Body of pancreas (tissue), 4 donors: ENCODE results near the gene EFS. TPM values are rescaled to one million over a fixed set of nuclear protein-coding genes. Genes with fewer than 3 reads are reported as not detected.

ENCODE experiments used
- ATAC-seq: fragments of 150-250 bp; one replicate; pipeline ENCODE4 v1.9.1; 2016
- DNase-seq, 4 donors: peaks; one replicate each; pipeline ENCODE4 v3.0.0-alpha.2; 2019
- H3K27ac ChIP-seq, 4 donors: fragments of 200-600 bp; sonication (generic); 1 replicate in 3 of 4; 2 replicates in 1 of 4; pipeline versions ENCODE4 v1.5.1 to v1.6.1; 2016 to 2019; ENCODE audit warnings: mild to moderate bottlenecking in 1 of 4, mixed read lengths in 1 of 4, moderate library complexity in 1 of 4
- H3K27me3 ChIP-seq, 2 donors: fragments of 200-600 bp; sonication (generic); one replicate each; pipeline ENCODE4 v1.6.0; 2016; ENCODE audit warnings: mild to moderate bottlenecking in 1 of 2
- H3K36me3 ChIP-seq, 2 donors: fragments of 200-600 bp; sonication (generic); replicated peaks in 1 of 2; 2 replicates each; pipeline ENCODE4 v1.5.1; 2016; ENCODE audit warnings: low read depth in 2 of 2; ENCODE audit not compliant: insufficient read depth in 1 of 2
- H3K4me1 ChIP-seq: fragments of 200-600 bp; sonication (generic); one replicate; pipeline ENCODE4 v1.6.0; 2016
- H3K4me3 ChIP-seq, 2 donors: fragments of 200-600 bp; sonication (generic); 1 replicate in 1 of 2; 2 replicates in 1 of 2; pipeline ENCODE4 v1.5.1; 2016 to 2019
- H3K9me3 ChIP-seq, 3 donors: fragments of 200-600 bp; sonication (generic); 1 replicate in 2 of 3; 2 replicates in 1 of 3; pipeline ENCODE4 v1.5.1; 2016
- CTCF ChIP-seq, 7 experiments: fragments of 450-650 bp in 4 of 7; fragments of 200-600 bp in 3 of 7; sonication (generic) in 3 of 7; IDR thresholded peaks; one replicate each; pipeline ENCODE4 v1.5.1; 2016 to 2019; ENCODE audit warnings: antibody characterized with exemption in 7 of 7
- POLR2A ChIP-seq, 3 donors: fragments of 450-650 bp; IDR thresholded peaks; one replicate each; pipeline ENCODE4 v1.6.1; 2016; ENCODE audit warnings: antibody characterized with exemption in 3 of 3, mild to moderate bottlenecking in 2 of 3
- WGBS, 2 donors: methylation state at CpG; one replicate each; pipeline ENCODE4 v1.1.5; 2017; 5-methylcytosine and 5-hydroxymethylcytosine counted together
- intact Hi-C: fragments of 100-400 bp; cut with DNase I; formaldehyde crosslinking; loops from one replicate; pipeline ENCODE4 v1.15.1; 2023
- total RNA-seq, 2 donors: library from RNA; depleted of rRNA; stranded (reverse); fragments of >200 nt; gene quantifications; one replicate each; pipeline ENCODE4 v1.1.0, GENCODE V29; 2016

The EFS gene
- total RNA-seq, 2 donors from 2014 or later, result 0.99 to 1.3 TPM

- no peaks in the 10 kb centered on the region for H3K36me3 ChIP-seq
- no peak overlapping the region for H3K27ac ChIP-seq
- no peaks in the 10 kb centered on the region for H3K9me3 ChIP-seq
- no peaks in the 10 kb centered on the region for H3K4me1 ChIP-seq
- no peak overlapping the region for H3K4me3 ChIP-seq
- H3K27me3 ChIP-seq, result no peaks in the 10 kb centered on the region
- TF ChIP-seq POLR2A (IDR thresholded peaks at IDR 0.05), result no peak
- no peak for TF ChIP-seq CTCF (IDR thresholded peaks at IDR 0.05)
- ATAC-seq (no peak), DNase-seq (no peak)
- WGBS, 2 donors, result 74 to 75% methylated on average over 14 to 15 of the region's 15 CpGs
- intact Hi-C loops, result no loop called here
These were observed 41.9 kb upstream of the EFS start for GRCh38 chr14:23406725-23407355.

GRCh38 chr14:23406244-23406643 is 41.3 kb upstream of the EFS start:
- no peak for TF ChIP-seq CTCF (IDR thresholded peaks at IDR 0.05)
- no peak for TF ChIP-seq POLR2A (IDR thresholded peaks at IDR 0.05)
- Histone ChIP-seq H3K27ac (no peak overlapping the region), H3K4me1 (no peaks in the 10 kb centered on the region), H3K9me3 (no peaks in the 10 kb centered on the region), H3K27me3 (no peaks in the 10 kb centered on the region), H3K4me3 (no peak overlapping the region), H3K36me3 (no peaks in the 10 kb centered on the region)
- WGBS, 2 donors, result 59 to 76% methylated on average over 2 to 4 of the region's 4 CpGs
- ATAC-seq (no peak), DNase-seq (no peak)
- intact Hi-C loops, result no loop called here

- H3K27ac ChIP-seq, result no peak overlapping the region
- no peak for DNase-seq
- H3K4me1 ChIP-seq, result no peaks in the 10 kb centered on the region
- no peaks in the 10 kb centered on the region for H3K36me3 ChIP-seq
- whole genome bisulfite sequencing, 2 donors, result 77 to 91% methylated on average over 4 to 13 of the region's 13 CpGs
- H3K4me3 ChIP-seq, result no peak overlapping the region
- H3K27me3 ChIP-seq, result no peaks in the 10 kb centered on the region
- ATAC-seq, result no peak
- H3K9me3 ChIP-seq, result no peaks in the 10 kb centered on the region
- TF ChIP-seq POLR2A (IDR thresholded peaks at IDR 0.05) (no peak), CTCF (IDR thresholded peaks at IDR 0.05) (no peak)
- intact Hi-C loops, result no loop called here
These were observed 40.6 kb upstream of the EFS start for GRCh38 chr14:23405516-23406025.

GRCh38 chr14:23405096-23405495 is 40.1 kb upstream of the EFS start:
- Histone ChIP-seq H3K27ac (no peak overlapping the region), H3K36me3 (no peaks in the 10 kb centered on the region), H3K4me3 (no peak overlapping the region), H3K9me3 (no peaks in the 10 kb centered on the region), H3K4me1 (no peaks in the 10 kb centered on the region), H3K27me3 (no peaks in the 10 kb centered on the region)
- no peak for TF ChIP-seq POLR2A (IDR thresholded peaks at IDR 0.05)
- no peak for TF ChIP-seq CTCF (IDR thresholded peaks at IDR 0.05)
- 54 to 70% methylated on average over 4 to 10 of the region's 10 CpGs for WGBS, 2 donors
- DNase-seq (no peak), ATAC-seq (no peak)
- intact Hi-C loops, result no loop called here

GRCh38 chr14:23404331-23404900 is 39.4 kb upstream of the EFS start:
- H3K9me3 ChIP-seq, result no peaks in the 10 kb centered on the region
- no peak overlapping the region for H3K27ac ChIP-seq
- H3K36me3 ChIP-seq, result no peaks in the 10 kb centered on the region
- DNase-seq, result no peak
- intact Hi-C loops, result no loop called here
- H3K27me3 ChIP-seq, result no peaks in the 10 kb centered on the region
- no peak overlapping the region for H3K4me3 ChIP-seq
- WGBS, 2 donors, result 74 to 86% methylated on average over 6 to 14 of the region's 14 CpGs
- no peak for ATAC-seq
- no peaks in the 10 kb centered on the region for H3K4me1 ChIP-seq
- no peak for TF ChIP-seq CTCF (IDR thresholded peaks at IDR 0.05)
- no peak for TF ChIP-seq POLR2A (IDR thresholded peaks at IDR 0.05)
